ENCODE data around the gene PCDHAC1.

DNA sequence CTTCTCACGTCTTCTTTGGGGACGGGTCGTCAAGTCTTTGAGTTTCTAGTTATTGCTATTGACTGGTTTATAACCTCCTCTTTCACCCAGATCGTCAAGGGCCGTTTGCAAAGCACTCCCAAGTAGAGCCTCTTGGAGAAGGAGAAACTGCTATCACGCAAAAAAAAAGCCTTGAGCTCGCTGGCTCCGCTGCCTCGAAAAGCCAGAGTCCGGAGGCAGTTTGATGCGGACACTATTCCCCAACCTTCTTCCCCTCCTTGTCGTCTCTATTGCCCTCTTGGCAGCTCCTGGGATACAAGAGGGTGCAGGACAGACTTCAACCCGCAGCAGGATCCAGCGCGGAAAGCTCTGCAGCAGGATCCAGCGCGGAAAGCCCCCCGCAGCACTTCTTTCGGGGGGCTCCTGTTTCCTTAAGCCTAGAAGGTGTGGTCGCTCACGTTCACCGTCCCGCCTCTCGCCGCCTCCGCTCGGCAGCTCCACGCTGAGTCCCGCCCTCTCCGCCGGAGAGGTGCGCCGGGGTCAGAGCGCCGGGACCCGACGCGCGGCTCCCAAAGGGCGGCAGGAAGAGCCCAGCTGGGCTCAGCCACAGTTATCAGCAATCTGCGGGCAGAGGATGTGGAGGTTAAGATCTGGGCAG is at the start of gene PCDHAC1:
- TF ChIP-seq, protein P1, sequence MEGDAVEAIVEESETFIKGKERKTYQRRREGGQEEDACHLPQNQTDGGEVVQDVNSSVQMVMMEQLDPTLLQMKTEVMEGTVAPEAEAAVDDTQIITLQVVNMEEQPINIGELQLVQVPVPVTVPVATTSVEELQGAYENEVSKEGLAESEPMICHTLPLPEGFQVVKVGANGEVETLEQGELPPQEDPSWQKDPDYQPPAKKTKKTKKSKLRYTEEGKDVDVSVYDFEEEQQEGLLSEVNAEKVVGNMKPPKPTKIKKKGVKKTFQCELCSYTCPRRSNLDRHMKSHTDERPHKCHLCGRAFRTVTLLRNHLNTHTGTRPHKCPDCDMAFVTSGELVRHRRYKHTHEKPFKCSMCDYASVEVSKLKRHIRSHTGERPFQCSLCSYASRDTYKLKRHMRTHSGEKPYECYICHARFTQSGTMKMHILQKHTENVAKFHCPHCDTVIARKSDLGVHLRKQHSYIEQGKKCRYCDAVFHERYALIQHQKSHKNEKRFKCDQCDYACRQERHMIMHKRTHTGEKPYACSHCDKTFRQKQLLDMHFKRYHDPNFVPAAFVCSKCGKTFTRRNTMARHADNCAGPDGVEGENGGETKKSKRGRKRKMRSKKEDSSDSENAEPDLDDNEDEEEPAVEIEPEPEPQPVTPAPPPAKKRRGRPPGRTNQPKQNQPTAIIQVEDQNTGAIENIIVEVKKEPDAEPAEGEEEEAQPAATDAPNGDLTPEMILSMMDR (IDR thresholded peaks at IDR 0.05; ENCODE audit: low read depth, low read length, poor library complexity, severe bottlenecking): no peak
- no peak for TF ChIP-seq EZH2phosphoT487 (IDR thresholded peaks at IDR 0.05; ENCODE audit: borderline replicate concordance, low read length)
